Dedifferentiated amniotic fluid mesenchymal stem cell (primary cell): ENCODE results near the gene HEBP2.
"Not testable (repeated sequence)": the region's sequence is repeated elsewhere in the genome, so short reads cannot be mapped to it uniquely, and the experiment has no call there.

Experiments
- DNase-seq: peaks from one replicate; pipeline ENCODE4 v3.0.0-alpha.2; 2016; ENCODE audit errors: extremely low spot score

The HEBP2 gene, protein sequence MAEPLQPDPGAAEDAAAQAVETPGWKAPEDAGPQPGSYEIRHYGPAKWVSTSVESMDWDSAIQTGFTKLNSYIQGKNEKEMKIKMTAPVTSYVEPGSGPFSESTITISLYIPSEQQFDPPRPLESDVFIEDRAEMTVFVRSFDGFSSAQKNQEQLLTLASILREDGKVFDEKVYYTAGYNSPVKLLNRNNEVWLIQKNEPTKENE

DNA sequence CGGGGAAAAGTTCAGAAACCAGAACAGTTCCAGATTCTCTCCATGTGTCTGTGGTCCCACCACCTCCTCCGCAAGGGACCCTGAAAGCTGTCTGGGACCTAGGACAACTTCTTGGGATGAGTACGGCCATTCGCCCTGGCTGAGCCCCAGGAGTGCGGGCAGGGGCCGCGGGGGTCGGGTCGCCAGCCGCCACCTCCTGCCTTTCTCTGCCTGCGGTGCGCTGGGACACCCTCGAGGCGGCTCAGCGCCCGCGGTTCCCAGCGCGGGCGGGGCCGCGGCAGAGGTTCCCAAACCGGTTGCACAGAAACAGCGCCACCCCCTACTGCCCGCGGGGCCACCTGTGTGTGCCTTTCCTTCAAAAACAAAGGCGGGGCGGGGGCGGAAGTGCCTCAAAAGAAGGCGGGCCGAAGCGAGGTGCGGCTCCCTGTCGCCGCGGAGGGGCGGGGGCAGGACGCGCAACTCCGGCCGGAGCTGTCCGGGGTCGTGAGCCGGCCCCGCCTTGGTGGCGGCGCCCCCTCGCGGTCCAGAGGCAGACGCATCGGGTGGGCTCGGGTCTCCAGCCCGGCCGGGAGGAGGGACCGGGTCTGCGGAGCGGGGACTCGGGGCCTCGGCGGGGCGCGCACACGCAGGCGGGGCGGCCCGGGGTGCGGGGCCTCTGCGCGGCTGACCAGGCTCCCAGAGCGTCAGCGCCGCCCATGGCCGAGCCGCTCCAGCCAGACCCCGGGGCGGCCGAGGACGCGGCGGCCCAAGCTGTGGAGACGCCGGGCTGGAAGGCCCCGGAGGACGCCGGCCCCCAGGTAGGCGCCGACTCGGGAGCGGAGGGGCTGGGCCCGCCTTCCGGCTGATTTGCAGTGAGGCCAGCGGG is at the start of gene HEBP2:
HEBP2 (plus strand) TSS at position 423 of the 865 bp plus-strand sequence; CDS start at position 696, 273 bp downstream.
- peak; percentile 59 for DNase-seq

DNA sequence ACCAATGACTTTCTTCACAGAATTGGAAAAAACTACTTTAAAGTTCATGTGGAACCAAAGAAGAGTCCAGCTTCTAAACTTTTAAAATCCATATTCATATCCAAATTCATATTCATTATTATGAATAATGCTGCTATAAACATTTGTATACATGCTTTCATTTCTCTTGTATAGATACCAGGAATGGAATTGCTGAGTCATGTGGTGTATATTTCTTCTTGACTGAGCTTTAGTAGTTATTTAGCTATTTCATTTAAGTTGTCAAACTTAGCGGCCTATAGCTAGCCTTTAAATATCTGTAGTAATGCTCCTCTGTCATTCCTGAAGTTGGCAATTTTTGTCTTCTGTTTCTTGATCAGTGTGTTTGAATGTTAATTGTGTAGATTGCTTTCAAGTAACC is 46.1 kb upstream of the HEBP2 start:
- no peak for DNase-seq

DNA sequence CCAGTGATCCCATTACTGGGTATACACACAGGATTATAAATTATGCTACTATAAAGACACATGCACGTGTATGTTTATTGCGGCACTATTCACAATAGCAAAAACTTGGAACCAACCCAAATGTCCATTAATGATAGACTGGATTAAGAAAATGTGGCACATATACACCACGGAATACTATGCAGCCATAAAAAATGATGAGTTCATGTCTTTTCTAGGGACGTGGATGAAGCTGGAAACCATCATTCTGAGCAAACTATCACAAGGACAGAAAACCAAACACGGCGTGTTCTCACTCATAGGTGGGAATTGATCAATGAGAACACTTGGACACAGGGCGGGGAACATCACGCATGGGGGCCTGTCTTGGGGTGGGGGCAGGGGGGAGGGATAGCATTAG is 35.3 kb upstream of the HEBP2 start:
- not testable (repeated sequence) for DNase-seq

DNA sequence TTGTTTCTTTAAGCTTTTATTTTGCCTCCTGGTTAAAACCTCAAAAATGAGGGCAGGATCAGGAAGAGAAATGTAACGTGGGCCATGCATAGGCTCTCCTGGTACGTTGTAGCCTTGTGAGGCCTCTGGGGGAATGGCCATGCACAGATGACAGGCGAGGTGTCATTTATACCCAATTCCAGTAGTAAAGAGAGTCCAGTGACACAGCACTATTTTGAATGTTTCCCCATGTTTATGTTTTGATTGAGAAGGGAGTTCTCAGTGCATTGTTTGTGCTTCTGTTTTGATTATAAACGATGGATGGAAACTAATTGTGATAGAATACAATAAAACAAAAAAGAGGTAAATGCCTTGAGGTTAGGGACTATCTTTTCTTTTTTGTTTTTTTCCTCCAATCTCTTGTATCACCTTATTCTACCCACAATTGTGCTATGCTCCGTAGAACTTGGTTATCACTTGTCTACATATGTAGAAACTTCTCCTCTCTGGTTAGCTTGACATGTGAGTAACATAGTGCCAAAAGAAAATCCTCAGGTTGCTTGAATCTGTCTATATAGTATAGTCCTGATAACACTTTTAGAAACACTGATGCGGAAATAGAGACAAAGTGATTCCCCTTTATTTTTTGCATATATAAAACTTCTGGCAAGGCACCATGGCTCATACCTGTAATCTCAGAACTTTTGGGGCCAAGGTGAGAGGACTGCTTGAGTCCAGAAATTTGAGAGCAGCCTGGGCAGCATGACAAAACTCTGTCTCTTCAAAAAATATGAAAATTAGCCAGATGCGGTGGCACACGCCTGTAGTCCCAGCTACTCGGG is 33.2 kb upstream of the HEBP2 start:
- no peak for DNase-seq

DNA sequence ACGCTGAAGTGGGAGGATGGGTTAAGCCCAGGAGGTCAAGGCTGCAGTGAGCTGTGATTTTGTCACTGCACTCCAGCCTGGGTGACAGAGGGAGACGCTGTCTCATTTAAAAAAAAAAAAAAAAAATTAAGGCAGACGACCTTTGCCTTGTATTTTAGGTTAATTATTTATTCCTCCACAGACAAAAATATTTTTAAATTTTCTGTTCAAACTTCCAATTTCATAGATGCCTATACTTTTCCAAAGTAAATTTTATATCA is 32.6 kb upstream of the HEBP2 start:
- no peak for DNase-seq

DNA sequence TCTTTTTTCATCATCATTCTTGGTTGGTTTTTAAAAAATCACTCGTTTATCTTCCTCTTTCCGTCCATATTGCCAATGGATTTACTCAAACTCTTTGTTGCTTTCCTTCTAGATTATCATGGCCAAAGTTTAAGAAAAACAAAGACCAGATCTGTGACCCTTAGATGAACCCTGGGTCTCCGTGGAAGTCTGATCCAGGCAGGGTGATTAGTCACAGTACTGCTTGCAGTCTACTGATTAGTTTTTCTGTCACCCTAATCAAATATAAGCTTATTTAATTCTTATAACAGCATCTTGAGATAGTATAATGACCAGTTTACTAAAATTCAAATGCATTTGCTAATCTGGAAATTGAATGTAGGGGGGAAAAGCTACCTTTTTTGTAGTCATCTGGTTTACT is 32.3 kb upstream of the HEBP2 start:
- no peak for DNase-seq

DNA sequence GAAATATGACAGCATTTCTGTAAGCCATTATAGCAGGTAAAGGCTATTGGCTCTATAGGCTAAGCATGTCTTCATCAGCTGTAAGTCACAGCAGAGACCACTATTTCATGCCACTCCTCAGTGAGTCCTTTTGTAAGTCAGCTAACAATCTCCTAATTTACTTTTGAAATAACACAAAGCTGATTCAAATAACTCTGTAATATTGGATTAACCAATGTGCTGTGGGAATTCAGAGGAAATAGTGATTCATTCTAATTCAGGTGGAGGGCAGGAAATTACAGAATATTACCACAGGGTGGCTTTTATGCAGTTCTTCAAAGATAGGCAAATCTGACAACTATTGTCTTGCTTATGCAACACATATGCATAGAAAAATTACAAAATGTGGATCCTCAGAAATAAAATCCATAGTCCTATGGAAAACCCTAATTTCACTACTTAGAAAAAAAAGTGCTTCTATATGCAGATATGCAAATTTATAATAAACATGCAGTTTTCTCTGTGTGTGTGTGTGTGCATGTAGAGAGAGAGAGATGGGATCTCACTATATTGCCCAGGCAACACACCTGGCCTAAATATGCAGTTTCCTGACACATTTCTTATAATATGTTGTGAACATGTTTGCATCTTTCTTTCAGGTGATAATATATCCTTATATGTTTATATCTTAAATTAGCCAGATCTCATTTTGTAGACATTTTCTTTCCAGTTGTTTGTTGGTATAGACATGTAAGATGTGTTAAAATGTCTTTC is 31.1 kb upstream of the HEBP2 start:
- DNase-seq, result no peak

DNA sequence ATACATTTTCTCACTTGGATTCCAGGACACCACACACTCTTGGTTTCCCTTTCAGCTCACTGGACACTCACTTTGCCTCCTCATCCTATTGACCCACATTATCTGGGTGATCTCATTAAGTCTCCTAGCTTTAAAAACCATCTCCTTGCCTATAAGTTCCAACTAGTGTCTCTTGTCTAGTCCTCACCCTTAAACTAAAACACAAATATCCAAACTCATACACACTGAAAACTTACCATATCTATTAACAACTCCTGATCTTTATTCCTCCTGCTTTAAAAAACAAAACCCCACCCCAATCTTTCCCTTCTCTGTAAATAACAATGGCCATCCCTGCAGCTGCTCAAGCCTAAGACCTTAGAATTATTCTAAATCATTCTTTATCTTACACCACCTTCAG is 29.8 kb upstream of the HEBP2 start:
- no peak for DNase-seq

DNA sequence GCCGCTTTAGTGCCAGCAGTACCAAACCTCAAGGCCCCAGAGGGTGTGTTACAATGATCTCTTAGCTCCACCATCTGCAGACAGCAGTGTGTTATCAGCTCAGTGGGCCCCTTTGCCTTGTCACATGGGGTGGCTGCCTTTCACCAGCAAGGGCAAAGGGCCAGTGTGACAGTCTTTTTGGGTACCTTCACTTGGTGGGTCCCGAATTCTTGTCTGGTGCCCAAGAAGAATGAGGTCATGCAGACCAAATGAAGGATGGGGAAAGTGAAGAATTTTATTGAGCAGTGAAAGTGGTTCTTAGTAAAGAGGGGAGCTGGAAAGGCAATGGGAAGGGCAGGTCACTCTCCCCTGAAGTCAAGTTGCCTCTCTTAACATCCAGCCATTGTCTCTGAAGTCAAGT is 29.2 kb upstream of the HEBP2 start:
- no peak for DNase-seq

DNA sequence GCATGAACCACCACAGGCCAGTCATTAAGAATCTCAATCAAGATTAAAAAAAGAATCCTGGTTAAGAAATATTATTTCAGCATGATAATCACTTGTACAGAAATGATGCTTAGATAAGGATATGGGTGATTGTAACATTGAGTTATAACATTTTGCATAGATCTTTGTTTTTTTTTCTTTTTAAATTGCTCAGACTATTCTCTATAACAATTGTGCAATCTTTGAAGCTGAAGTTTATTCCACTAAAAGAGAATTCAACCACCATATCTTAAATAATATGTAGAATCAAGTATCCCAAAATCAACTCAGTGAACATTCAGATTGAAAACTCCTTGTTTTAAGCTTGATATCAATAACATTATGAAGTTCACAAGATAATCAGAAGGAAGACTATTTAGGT is 27.0 kb upstream of the HEBP2 start:
- DNase-seq, result no peak

DNA sequence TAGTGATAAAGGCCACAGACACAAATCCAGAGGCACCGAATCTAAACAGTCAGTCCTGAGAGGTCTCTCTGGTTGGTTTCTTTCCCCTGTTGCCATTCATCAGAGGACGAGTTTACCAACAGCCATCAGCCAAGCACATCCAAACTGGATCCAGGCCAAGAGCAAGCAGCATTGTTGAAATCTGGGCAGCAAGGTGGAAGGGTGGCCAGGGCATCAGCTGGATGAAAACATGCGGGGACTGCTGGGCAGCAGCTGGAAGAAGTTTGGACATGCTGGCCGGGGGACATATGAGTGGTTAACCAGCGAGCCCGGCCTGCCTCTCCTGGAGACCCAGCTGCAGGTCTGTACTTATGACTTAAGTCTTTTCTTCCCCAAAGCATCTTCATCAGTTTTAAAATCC is 26.2 kb upstream of the HEBP2 start, which contains the start of gene SMIM28:
SMIM28 (plus strand) TSS at position 62 of the 400 bp plus-strand sequence; CDS start at position 230, 168 bp downstream.
- DNase-seq, result no peak

DNA sequence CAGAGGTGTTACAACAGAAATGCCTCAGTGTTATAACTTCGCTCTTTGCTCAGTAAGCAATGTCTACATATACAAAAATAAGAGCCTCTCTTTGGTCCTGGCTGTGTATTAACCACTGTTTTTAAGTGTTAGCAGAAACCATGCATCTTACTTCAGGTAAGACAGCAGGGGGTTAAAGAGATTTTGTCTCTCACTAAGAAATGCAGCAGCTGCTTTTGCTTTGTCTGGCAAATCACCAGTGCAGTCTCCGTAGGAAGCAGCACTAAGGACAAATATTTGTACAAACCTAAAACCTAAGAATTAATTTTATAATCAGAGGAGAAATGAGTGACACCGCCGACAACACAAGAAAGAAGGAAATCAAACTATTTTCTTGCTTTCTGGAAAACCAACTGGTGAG is 25.6 kb upstream of the HEBP2 start:
- DNase-seq, result no peak

DNA sequence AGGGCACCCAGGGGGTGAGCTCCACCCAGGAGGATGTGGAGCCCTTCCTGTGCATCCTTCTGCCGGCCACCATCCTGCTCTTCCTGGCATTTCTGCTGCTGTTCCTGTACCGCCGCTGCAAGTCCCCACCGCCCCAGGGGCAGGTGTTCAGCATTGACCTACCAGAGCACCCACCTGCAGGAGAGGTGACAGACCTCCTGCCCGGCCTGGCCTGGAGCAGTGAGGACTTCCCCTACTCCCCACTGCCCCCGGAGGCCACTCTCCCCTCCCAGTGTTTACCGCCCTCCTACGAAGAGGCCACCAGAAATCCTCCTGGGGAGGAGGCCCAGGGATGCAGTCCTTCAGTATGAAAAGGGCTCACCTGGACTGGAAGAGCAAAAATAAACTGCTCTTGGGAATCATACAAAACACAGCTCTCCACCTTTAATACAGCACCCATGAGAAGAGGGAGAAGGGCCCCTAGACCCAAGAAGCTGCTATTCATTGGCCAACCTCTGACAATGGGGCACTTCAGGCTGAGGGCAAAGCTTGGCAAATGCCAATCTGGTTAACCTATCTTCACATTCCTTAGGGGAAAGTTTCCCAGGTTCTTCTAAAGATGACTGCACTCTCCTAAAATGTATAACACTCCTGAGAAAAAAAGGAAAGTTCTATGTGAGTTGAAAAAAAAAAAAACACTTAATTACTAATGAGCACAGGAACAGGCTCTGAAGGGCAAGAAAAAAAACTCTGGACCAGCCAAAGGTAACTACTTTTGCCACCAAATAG is 21.3 kb upstream of the HEBP2 start:
- no peak for DNase-seq

DNA sequence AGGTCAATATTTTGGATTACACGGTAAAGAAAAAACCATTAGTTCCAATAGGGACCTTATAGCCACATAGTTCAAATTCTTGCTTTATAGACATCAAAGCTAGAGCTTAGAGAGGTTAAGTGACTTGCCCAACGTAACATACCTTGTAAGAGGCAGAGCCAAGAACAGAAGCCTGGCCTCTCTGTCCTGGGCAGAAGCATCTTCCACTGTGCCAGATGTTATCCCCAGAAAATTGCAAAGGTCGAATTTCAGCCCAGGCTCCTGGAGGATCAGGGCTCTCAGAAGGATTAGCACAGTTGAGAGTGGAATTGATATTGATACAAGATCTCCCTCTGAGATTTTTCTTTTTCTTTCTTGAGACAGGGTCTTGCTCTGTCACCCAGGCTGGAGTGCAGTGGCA is 20.2 kb upstream of the HEBP2 start:
- no peak for DNase-seq

DNA sequence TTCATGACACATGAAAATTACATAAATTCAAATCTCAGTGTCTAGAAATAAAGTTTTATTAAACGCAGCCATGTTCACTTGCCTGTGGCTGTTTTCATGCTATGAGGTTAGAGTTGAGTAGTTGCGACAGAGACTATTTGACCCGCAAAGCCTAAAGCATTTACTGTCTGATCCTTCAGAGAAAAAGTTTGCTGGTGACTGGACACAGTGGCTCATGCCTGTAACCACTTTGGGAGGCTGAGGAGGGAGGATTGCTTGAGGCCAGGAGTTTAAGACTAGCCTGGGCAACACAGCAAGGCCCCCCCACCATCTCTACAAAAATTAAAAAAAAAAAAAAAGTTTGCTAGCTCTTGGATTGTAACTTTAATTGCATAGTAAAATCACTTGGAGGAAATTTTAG is 17.1 kb upstream of the HEBP2 start:
- DNase-seq, result no peak

DNA sequence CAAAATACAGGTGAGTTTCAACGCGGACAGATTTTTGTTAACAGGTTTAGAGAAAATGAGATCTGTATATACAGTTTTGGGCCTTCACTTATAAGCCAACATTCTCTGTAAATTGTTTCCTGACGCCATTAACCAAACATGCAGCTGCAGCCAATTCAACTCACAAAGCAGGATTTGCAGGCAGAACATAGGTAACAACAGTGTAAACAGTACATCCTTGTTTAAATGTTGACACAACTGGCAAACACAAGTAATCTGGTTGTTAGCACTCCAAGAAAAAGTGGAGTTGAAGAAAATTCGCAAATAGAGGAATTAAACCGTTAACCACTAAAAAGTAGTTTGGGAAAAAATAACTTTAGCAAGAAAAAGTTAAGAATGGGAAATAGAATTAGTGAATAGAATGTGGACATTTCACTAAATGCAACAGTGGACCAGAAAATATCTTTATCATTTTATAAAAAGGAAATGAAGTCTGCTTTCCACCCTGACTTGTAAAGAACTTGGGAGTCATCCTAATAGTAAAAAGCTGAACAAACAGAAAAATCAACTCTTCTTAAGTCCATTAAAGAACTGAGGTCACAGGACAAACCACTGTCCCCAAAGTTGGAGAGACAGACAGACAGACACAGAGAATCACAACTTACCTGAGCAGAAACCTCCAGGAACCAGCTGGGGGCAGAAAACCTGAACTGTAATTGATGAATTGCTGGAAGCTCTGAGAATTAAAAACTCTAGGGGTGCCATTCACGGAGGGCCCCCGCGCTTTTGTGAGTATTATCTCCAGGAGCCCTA is 16.2 kb upstream of the HEBP2 start:
- DNase-seq, result no peak

DNA sequence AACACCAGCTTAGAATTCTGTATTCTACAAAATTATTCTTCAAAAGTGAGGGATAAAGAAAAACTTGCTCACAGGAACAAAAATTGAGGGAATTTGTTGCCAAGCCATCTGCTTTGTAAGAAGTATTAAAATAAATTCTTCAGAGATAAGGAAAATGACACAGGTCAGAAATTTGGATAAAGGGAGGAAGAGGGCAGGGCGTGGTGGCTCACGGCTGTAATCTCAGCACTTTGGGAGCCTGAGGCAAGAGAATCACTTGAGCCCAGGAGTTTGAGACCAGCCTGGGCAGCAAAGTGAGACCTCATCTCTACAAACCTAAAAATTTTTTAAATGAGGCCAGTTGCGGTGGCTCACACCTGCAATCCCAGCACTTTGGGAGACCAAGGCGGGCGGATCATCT is 14.5 kb upstream of the HEBP2 start:
- no peak for DNase-seq

DNA sequence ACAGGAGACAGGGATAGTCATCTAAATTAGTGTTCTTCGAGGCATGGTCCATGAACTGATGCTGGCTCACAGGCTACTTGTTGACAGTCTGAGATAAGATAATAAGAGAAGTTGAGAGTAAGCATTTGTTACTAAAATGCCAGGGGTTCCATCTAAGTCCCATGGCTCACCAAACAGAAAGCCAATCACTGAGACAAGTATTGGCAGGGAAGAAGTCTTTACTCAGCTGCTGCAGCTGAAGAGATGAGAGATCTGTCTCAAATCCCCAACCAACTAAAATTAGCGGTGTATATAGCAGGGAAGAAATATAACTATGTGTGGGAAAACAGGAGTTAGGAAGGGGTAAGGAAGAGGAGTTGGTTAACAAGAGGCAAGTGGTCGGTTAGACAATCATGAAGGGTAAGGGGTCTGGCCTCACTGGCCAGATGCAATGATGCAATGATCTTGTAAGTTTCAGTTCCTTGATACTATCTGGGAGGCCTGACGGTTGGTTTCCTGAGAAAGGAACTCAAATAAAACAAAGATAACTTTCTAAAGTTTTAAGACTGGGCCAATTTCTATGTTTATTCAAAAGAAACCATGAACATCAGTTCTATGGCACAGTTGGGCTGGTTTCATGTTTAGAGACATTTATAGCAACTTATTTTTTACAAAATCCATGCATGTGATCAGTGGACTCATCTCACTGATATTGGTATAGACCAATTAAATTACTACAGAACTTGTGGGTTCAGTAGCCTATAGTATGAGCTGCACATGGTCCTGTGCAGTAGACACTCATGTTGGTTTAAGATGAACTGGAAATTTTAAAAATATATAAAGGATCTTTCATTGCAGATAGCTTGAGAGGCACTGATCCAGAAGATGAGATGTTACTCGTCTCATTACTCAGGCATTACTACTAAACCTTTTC is 9.9 kb upstream of the HEBP2 start:
- no peak for DNase-seq

DNA sequence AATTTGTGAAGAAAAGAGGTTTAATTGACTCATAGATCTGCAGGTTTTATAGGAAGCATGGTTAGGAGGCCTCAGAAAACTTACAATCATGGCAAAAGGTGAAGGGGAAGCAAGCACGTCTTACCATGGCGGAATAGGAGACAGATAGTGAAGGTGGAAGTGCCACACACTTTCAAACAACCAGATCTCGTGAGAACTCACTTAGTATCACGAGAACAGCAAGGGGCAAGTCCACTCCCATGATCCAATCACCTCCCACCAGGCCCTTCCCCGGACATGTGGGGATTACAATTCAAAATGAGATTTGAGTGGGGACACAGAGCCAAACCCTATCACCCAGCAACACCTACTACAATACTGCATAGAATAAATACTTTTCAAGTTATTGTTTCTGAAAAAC is 7.3 kb upstream of the HEBP2 start:
- no peak for DNase-seq
